IMR-90 (cell line): ENCODE results near the gene RNF2. TPM values are rescaled to one million over a fixed set of nuclear protein-coding genes. Genes with fewer than 3 reads are reported as not detected.
A peak's percentile ranks its signal among the peaks of the same experiment; 100 is the strongest.

Source experiments
- ATAC-seq: fragments of 200-7000 bp; cut with Tn5 transposase; 2 replicates; pipeline ENCODE4 v1.9.1; 2020; ENCODE audit warnings: low read depth, mild to moderate bottlenecking, moderate library complexity
- BruUV-seq: library from RNA; stranded (reverse); fragments of 400-500 nt; replicated peaks from 2 replicates; lab custom pipeline; 2021; lab: Mats Ljungman, UMichigan
- CTCF ChIA-PET: fragments of 300-600 bp; formaldehyde crosslinking; extraction: SDS; loops from one replicate; lab custom pipeline; 2021; ENCODE audit warnings: antibody characterized with exemption; lab: Yijun Ruan, JAX
- POLR2A ChIA-PET: fragments of 300-600 bp; sonication (Branson Sonifier 250); formaldehyde crosslinking; loops from one replicate; lab custom pipeline; 2022; ENCODE audit warnings: antibody characterized with exemption; ENCODE audit not compliant: unreplicated experiment; lab: Charles Lee
- DNase-seq: peaks from one replicate; pipeline ENCODE4 v3.0.0; 2013
- H2AFZ ChIP-seq: replicated peaks from 2 replicates; pipeline ENCODE3; 2013; ENCODE audit warnings: low read length, mild to moderate bottlenecking; ENCODE audit not compliant: poor library complexity
- H2AK5ac ChIP-seq: 2 replicates; pipeline ENCODE4 v1.6.1; 2013; ENCODE audit warnings: low read depth, low read length, inconsistent platforms
- H2AK9ac ChIP-seq: replicated peaks from 2 replicates; pipeline ENCODE3; 2013; ENCODE audit warnings: mild to moderate bottlenecking, low read depth, low read length, moderate library complexity; ENCODE audit not compliant: poor library complexity
- H2BK120ac ChIP-seq: 2 replicates; pipeline ENCODE4 v1.6.1; 2013; ENCODE audit warnings: low read depth, low read length, inconsistent platforms
- H2BK15ac ChIP-seq: 3 replicates; pipeline ENCODE4 v1.6.1; 2013; ENCODE audit warnings: low read depth, low read length, inconsistent platforms
- H2BK20ac ChIP-seq: 2 replicates; pipeline ENCODE4 v1.6.1; 2013; ENCODE audit warnings: low read depth, mild to moderate bottlenecking, inconsistent platforms, low read length, moderate library complexity
- H2BK5ac ChIP-seq: 2 replicates; pipeline ENCODE4 v1.6.1; 2013; ENCODE audit warnings: mild to moderate bottlenecking, low read depth, low read length, inconsistent platforms; ENCODE audit not compliant: poor library complexity, severe bottlenecking
- H3K14ac ChIP-seq: replicated peaks from 2 replicates; pipeline ENCODE4 v1.6.1; 2013; ENCODE audit warnings: low read depth, low read length, inconsistent platforms
- H3K18ac ChIP-seq: 2 replicates; pipeline ENCODE4 v1.6.1; 2013; ENCODE audit warnings: low read depth, low read length, control low read depth
- H3K23ac ChIP-seq: 2 replicates; pipeline ENCODE4 v1.6.1; 2013; ENCODE audit warnings: low read depth, low read length, inconsistent platforms
- H3K27ac ChIP-seq: 2 replicates; pipeline ENCODE4 v1.5.1; 2013; ENCODE audit warnings: mild to moderate bottlenecking, control low read depth, low read length; ENCODE audit not compliant: insufficient read depth
- H3K27me3 ChIP-seq: 2 replicates; pipeline ENCODE4 v1.6.1; 2013; ENCODE audit warnings: low read length; ENCODE audit not compliant: control insufficient read depth, insufficient read depth
- H3K36me3 ChIP-seq: 2 replicates; pipeline ENCODE4 v1.6.1; 2013; ENCODE audit warnings: low read length, mixed read lengths; ENCODE audit not compliant: control insufficient read depth, insufficient read depth
- H3K4ac ChIP-seq: 2 replicates; pipeline ENCODE4 v1.6.1; 2013; ENCODE audit warnings: low read depth, low read length, inconsistent platforms
- H3K4me1 ChIP-seq: 2 replicates; pipeline ENCODE4 v1.6.1; 2013; ENCODE audit warnings: low read length, mixed read lengths; ENCODE audit not compliant: control insufficient read depth, insufficient read depth
- H3K4me2 ChIP-seq: 2 replicates; pipeline ENCODE4 v1.6.1; 2013; ENCODE audit warnings: low read depth, mild to moderate bottlenecking, control low read depth, low read length, moderate library complexity
- H3K4me3 ChIP-seq: 2 replicates; pipeline ENCODE4 v1.5.1; 2013; ENCODE audit warnings: low read depth, mild to moderate bottlenecking, control low read depth, low read length, moderate library complexity; ENCODE audit not compliant: insufficient read depth
- H3K56ac ChIP-seq: 2 replicates; pipeline ENCODE4 v1.6.1; 2013; ENCODE audit warnings: low read length, inconsistent platforms; ENCODE audit not compliant: insufficient read depth; ENCODE audit errors: extremely low read depth
- H3K79me1 ChIP-seq, 2 experiments: 2 replicates each; pipeline ENCODE4 v1.6.1; 2013; ENCODE audit warnings: low read length in 2 of 2, inconsistent platforms in 1 of 2, low read depth in 1 of 2
- H3K9ac ChIP-seq: 2 replicates; pipeline ENCODE4 v1.6.1; 2013; ENCODE audit warnings: low read depth, low read length, control low read depth
- H3K9me1 ChIP-seq: 2 replicates; pipeline ENCODE4 v1.6.1; 2013; ENCODE audit warnings: low read length, inconsistent platforms; ENCODE audit not compliant: insufficient read depth
- H3K9me3 ChIP-seq: 2 replicates; pipeline ENCODE4 v1.6.1; 2013; ENCODE audit warnings: low read length; ENCODE audit not compliant: control insufficient read depth, insufficient read depth
- H4K20me1 ChIP-seq: 2 replicates; pipeline ENCODE4 v1.6.1; 2013; ENCODE audit warnings: low read length, inconsistent platforms; ENCODE audit not compliant: insufficient read depth
- H4K5ac ChIP-seq: 2 replicates; pipeline ENCODE4 v1.6.1; 2013; ENCODE audit warnings: mild to moderate bottlenecking, low read depth, low read length, control low read depth
- H4K8ac ChIP-seq, 2 experiments: 2 replicates each; pipeline ENCODE4 v1.6.1; 2013; ENCODE audit warnings: low read depth in 2 of 2, low read length in 2 of 2, control low read depth in 1 of 2, inconsistent platforms in 1 of 2
- H4K91ac ChIP-seq: 2 replicates; pipeline ENCODE4 v1.6.1; 2013; ENCODE audit warnings: low read depth, low read length, inconsistent platforms; ENCODE audit not compliant: insufficient read depth
- CEBPB ChIP-seq: IDR thresholded peaks from 2 replicates; pipeline ENCODE4 v1.6.1; 2012; ENCODE audit warnings: low read depth, low read length, improper control_type of control experiment
- FOS ChIP-seq: fragments of 150-350 bp; IDR thresholded peaks from 2 replicates; pipeline ENCODE4 v1.6.1; 2016; ENCODE audit warnings: low read depth, low read length
- WGBS, 2 experiments: methylation state at CpG; one replicate each; pipeline versions ENCODE4 v1.1.5 to v1.1.7; 2013; ENCODE audit warnings: missing lambda C conversion rate in 2 of 2; ENCODE audit not compliant: insufficient read length in 1 of 2; ENCODE audit errors: extremely low coverage in 2 of 2; 5-methylcytosine and 5-hydroxymethylcytosine counted together
- dilution Hi-C: fragments of 300-500 bp; cut with HindIII; formaldehyde crosslinking; loops from one replicate; pipeline ENCODE4 v1.14.3; 2018; ENCODE audit warnings: low sequenced_read_pairs; ENCODE audit not compliant: unreplicated experiment
- in situ Hi-C: fragments of 300-500 bp; cut with MboI; formaldehyde crosslinking; loops from 3 replicates; pipeline ENCODE4 v1.14.3; 2019; ENCODE audit warnings: low sequenced_read_pairs, inconsistent platforms, mixed read lengths
- intact Hi-C: fragments of 100-400 bp; cut with micrococcal nuclease; formaldehyde crosslinking; loops from 2 replicates; pipeline ENCODE4 v1.10.0; 2022
- polyA plus RNA-seq, 3 experiments: library from polyadenylated mRNA; depleted of rRNA; stranded (reverse); fragments of >200 nt; gene quantifications; 2 replicates each; pipeline ENCODE4 v1.2.3, GENCODE V29; 2012; ENCODE audit warnings: low replicate concordance in 1 of 3
- total RNA-seq: library from RNA; depleted of rRNA; stranded (reverse); fragments of >200 nt; gene quantifications from 2 replicates; pipeline ENCODE4 v1.2.3, GENCODE V29; 2012

RNF2 gene
- total and polyA plus RNA-seq, 2 of the 4 experiments (the other 2 are of a cell fraction) = 22.6 to 48.8 TPM

- in situ Hi-C loops = no loop called here
- H2BK5ac ChIP-seq = no peak overlapping the region
- peak; percentile 90 for TF ChIP-seq CEBPB
- no peak for TF ChIP-seq FOS
- H3K4ac ChIP-seq = no peak overlapping the region
- peaks cover 47% of the 10 kb centered on the region for H4K20me1 ChIP-seq
- no peak overlapping the region for H3K9ac ChIP-seq
- no peak overlapping the region for H2BK15ac ChIP-seq
- DNase-seq (no peak), ATAC-seq (no peak)
- H3K14ac ChIP-seq = no peak overlapping the region
- no peak overlapping the region for H2AK9ac ChIP-seq
- ChIA-PET CTCF (no interaction called here), POLR2A (no interaction called here)
- H3K23ac ChIP-seq = no peak overlapping the region
- H3K4me1 ChIP-seq = peaks cover 3% of the 10 kb centered on the region
- H3K9me3 ChIP-seq = no peaks in the 10 kb centered on the region
- no peak overlapping the region for H2BK20ac ChIP-seq
- no peak overlapping the region for H4K91ac ChIP-seq
- intact Hi-C loops = no loop called here
- no TSS peak for BruUV-seq
- no peak overlapping the region for H4K8ac ChIP-seq
- H3K9me1 ChIP-seq = peaks cover 4% of the 10 kb centered on the region
- no peak overlapping the region for H3K56ac ChIP-seq
- no peak overlapping the region for H2BK120ac ChIP-seq
- no peak overlapping the region for H2AFZ ChIP-seq
- H3K27me3 ChIP-seq = no peaks in the 10 kb centered on the region
- dilution Hi-C loops = no loop called here
- H3K79me1 ChIP-seq = peaks cover 35 to 79% of the 10 kb centered on the region in 2 experiments
- H4K5ac ChIP-seq = no peak overlapping the region
- peaks cover 2% of the 10 kb centered on the region for H3K36me3 ChIP-seq
- H3K4me2 ChIP-seq = no peak overlapping the region
- no peak overlapping the region for H3K27ac ChIP-seq
- H3K4me3 ChIP-seq = no peak overlapping the region
- H2AK5ac ChIP-seq = no peak overlapping the region
- WGBS, 2 experiments = 100% methylated on average over 2 of the region's 5 CpGs; no CpG with 5 or more reads in 1 of the 2 experiments
- H3K18ac ChIP-seq = no peak overlapping the region
These were observed 5.6 kb downstream of the RNF2 start for GRCh38 chr1:185050823-185051451.
